HG03060 (cell line): Measurements from ENCODE around the gene MFAP2.
"Not testable (repeated sequence)": the region's sequence is repeated elsewhere in the genome, so short reads cannot be mapped to it uniquely, and the experiment has no call there.

Experiments
- ATAC-seq: cut with Tn5 transposase; IDR thresholded peaks from one replicate; pipeline ENCODE4 v1.9.1; 2021; ENCODE audit warnings: low read depth, moderate number of reproducible peaks; ENCODE audit not compliant: unreplicated experiment

Gene MFAP2

DNA sequence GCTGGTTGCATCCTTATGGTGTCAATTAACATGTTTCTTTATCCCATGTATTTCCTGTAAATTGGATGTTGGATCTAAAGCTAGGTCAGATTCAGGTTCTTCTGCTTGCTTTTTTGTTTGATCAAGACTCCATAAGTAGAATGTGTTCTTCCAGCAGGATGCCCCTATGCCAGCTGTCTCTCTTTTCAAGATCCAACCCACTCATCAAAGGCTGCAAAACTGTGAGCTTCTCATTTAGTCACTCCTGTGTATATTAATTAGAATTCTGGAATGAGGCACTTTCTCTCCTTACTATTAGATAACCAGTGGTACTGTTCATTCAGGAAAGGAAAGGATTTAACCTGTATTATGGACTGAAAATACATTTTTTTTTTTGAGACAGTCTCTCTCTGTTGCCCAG, 46.5 kb downstream of the MFAP2 start:
- not testable (repeated sequence) for ATAC-seq

DNA sequence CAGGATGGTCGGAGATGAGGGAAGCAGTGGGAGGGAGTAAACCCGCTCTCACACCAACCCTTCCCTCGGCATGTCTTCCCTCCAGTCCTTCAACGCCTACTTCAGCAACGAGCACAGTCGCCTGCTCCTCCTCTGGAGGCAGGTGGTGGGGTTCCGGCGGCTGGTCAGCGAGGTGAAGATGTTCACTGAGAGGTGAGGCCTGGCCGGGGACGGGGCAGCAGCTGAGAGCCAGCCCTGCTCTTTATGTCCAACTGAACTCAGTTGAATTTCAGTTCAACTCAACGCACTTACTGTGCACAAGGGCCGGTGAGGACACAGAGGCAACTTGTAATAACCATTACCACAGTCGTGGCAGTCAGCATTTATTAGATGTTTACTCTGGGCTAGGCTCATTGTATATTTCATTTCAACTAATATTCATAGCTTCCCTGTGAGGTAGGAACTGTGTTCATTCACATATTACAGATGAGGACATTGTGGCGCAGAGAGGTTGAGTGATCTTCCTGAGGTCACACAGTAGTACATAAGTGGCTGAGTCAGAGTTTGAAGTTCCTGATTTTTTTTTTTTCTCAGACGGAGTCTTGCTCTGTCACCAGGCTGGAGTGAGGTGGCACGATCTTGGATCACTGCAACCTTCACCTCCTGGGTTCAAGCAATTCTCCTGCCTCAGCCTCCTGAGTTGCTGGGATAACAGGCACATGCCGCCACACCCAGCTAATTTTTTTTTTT, 49.0 kb downstream of the MFAP2 start:
- ATAC-seq: not testable (repeated sequence)

DNA sequence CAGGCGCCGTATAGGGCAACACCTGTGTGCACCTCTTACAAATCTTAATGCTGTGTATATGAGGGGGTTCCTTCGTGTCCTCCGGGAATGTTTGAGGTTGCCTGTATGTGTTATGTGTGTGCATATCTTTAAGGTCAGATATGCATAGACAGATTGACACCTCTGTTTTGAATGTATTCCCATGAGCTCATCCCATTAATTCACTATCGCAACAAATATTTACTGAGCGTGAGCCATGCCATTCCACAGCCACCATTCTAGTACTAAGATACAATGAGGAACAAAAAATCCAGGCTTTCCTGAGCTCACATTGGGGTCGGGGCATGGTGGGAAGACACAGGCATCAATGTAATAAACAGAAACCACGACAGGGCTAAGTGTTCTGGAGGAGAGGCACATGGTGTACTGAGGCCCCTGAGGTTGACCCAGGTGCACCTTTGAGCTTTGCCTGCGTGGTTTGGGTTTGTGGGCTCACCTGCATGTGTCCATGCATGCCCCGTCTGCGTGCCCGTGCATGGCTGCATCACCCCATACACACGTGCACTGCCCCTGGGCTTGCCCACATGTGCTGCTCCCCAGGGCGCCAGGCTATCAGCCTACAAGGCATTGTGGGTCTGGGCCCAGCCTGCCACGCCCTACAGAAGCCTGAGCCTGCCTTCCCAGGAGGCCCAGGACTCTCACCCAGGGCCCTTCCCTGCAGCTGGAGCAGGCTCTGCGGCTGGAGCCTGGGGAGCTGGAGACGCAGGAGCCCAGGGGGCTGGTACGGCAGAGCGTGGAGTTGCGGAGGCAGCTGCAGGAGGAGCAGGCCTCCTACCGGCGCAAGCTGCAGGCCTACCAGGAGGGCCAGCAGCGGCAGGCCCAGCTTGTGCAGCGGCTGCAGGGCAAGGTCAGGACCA, 51.0 kb downstream of the MFAP2 start:
- ATAC-seq: not testable (repeated sequence)

DNA sequence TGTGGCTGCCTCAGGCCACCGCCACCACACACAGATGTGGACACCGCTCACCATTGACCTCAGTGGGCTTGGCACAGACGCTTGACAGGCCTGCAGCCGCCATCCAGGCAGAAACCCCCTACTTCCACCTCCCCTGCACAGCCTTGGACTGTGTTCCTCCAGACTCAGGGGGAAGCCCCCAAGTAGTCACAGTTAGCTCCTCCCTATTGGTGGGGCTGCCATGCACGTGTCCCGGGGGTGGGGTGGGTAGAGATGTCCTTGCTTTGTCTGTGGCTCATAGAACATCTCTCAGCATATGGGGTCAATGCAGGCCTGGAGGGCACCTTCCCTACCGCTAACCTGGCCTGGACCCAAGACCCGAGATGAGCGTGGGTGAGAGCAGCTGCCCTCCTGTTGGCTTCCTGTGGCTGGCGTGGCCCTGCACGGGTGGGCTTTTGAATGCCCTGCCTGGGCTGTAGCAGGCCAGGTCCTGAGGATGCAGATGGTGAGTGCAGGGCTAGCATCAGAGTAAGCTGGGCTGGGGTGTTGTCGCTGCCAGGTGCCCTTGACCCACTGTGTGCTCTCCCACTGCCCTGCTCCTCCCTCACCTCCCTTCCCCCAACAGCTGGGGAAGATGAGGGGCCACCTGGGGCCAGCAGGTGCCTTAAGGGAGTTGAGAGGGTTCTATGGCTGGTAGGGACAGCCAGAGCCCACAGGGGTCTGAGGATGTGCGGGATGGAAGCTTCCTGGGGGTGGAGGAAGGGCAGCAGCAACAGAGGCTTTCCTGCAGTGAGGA, 52.5 kb downstream of the MFAP2 start:
- ATAC-seq: no peak

DNA sequence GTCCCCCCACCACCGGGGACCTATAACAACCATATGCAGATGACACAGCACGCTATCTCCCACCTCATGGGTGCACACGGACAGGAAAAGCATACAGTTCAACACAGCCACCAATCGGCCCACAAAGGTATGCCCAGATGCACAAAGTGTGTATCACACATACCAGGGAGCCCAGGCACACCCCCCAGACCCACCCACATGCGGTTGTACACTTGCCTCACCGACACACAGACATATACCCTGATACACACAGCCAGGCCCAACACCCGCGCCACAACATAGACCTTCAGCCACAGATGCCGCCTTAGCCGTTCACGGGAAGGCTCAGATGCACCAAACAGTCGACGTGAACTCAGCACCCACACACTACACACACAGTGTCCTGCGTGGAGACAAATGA, 53.2 kb downstream of the MFAP2 start:
- no peak for ATAC-seq

DNA sequence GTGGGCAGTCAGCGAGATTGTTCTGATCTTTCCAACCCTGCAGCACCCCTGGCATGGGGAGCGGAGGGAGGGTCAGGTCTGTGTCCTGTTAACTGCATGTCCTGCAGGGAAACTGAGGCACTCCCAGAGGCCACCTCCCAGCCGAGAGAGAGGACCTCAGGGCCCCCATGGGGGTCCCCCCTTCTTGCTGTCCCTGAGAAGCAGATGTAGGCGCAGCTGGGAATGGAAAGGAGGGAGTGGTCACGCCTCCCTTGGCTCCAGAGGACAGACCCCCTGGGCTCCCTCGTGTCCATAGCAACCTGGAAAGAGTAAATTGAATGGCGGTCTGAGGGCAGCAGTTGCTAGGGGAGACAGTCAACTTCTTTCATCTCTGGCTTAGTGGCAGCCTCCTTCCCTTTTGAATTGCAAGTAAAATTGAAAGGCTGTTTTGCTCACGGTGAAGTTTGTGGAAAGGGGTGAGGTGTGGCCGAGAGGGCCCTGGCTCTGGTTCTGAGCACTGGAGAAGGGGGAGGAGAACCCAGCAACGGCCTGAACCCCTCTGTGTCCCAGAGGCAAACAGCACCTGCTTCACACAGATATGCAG, 53.8 kb downstream of the MFAP2 start:
- ATAC-seq: no peak

DNA sequence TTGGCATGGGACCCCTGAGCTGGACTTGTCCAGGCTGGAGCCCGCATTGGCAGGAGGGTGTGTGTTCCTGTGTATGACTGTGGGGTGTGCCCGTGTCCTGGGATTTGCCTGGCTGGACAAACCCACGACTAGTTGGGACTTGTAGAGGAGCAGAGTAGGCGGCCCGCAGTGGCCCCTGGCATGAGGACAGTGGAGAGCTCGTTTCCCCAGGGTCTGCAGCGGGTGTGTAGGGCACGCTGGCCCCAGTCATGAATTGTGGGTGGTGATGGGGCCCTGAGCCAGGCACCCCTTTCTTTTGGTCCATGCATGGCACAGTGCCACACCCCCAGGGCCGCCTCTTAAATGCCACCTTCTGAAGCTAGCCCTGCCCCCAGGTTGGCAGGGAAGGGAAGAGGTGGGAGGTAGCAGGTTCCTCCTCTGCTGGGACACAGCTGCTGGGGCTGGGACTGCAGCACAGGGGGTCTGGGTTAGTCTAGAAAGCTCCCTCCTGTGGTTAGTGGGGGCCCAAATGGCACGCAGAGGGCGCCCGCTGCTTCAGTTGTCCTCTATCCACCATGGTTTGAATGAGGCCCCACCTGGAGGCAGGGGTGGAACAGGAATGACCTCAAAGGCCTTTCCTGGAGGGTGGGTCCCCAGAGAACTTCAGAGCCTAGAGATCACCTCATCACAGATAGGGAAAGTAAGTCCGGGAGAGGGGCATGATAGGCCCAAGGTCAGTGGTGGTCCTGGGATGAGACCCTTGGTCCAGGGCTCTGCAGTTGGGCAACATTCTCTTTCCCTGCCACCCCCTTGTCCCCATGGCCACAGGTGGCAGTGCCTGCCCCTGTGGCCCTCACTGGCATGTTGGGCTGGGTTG, 54.6 kb downstream of the MFAP2 start:
- ATAC-seq: no peak

DNA sequence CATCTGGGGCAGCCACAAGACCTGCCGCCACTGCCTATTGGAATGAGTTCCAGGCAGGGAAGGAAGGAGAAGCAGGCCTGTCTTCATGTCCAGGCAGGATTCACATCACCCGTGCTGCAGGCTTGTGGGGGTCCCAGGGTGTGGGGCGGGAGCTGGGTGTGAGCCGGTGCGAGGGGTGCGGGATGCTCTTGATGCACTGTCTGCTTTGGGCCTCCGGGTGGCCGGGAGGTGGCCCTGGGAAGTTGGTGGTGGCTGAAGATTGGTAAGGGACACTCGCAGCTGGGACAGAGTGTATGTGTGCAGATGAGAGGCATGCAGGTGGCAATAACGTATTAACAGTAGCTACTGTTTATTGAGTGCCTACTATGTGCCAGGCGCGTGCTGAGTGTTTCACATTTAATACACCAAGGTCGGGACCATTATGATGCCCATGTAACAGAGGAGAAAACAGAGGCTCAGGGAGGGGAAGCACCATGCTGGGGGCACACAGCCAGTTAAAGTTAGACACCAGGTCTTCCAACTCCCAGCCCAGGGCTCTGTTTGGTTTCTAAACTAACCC, 55.4 kb downstream of the MFAP2 start:
- no peak for ATAC-seq
